Measurements from ENCODE around the gene S100A1. TPM values are rescaled to one million over a fixed set of nuclear protein-coding genes. Genes with fewer than 3 reads are reported as not detected.

S100A1 gene
- total and polyA plus RNA-seq, 2 of the 13 experiments (the other 11 are each of a cell fraction or from before 2014, with no cell fraction given), result 120 to 251 TPM

GRCh38 chr1:153678519-153679336, 50.5 kb downstream of the S100A1 start, which contains the start of gene NPR1 (continued):
- TF ChIP-seq MXD1 (CRISPR knock-in tag; IDR thresholded peaks at IDR 0.05), result 0 out of 2 replicates have a peak, but pooled peaks have one; percentile 10
- no peak for TF ChIP-seq ZNF878 (CRISPR knock-in tag; IDR thresholded peaks at IDR 0.05)
- no peak for TF ChIP-seq WIZ (CRISPR knock-in tag; IDR thresholded peaks at IDR 0.05)
- no peak for TF ChIP-seq CCDC6 (CRISPR knock-in tag; IDR thresholded peaks at IDR 0.05)
- TF ChIP-seq ZNF883 (CRISPR knock-in tag; IDR thresholded peaks at IDR 0.05; ENCODE audit: not compliant biosample characterization), result peak; percentile 6
- no peak for TF ChIP-seq SAP130 (CRISPR knock-in tag; IDR thresholded peaks at IDR 0.05; ENCODE audit: low read depth)
- TF ChIP-seq ISX (CRISPR knock-in tag; conservative IDR thresholded peaks at IDR 0.05), result no peak
- no peak for TF ChIP-seq PRDM10 (CRISPR knock-in tag; IDR thresholded peaks at IDR 0.05; ENCODE audit: low read depth)
- TF ChIP-seq MEF2D (CRISPR knock-in tag; IDR thresholded peaks at IDR 0.05), result no peak
- peak; percentile 98 for TF ChIP-seq ZNF800 (CRISPR knock-in tag; IDR thresholded peaks at IDR 0.05)
- no peak for TF ChIP-seq ZNF431 (CRISPR knock-in tag; IDR thresholded peaks at IDR 0.05; ENCODE audit: borderline replicate concordance, low read depth)
- no peak for TF ChIP-seq RFXAP (CRISPR knock-in tag; IDR thresholded peaks at IDR 0.05; ENCODE audit: borderline replicate concordance)
- peak; percentile 16; the same call in 1 of the 2 replicates for TF ChIP-seq CTCF (CRISPR knock-in tag; IDR thresholded peaks at IDR 0.05)
- TF ChIP-seq ELF3 (CRISPR knock-in tag; IDR thresholded peaks at IDR 0.05), result no peak
- no peak for TF ChIP-seq FOSL2 (CRISPR knock-in tag; IDR thresholded peaks at IDR 0.05)
- no peak for TF ChIP-seq ZNF839 (CRISPR knock-in tag; IDR thresholded peaks at IDR 0.05; ENCODE audit: borderline replicate concordance)
- no peak for TF ChIP-seq ZNF780A (CRISPR knock-in tag; IDR thresholded peaks at IDR 0.05)
- TF ChIP-seq ZMYM2 (CRISPR knock-in tag; IDR thresholded peaks at IDR 0.05), result no peak
- TF ChIP-seq HDAC1 (CRISPR knock-in tag; IDR thresholded peaks at IDR 0.05), result peak; percentile 6; the same call in 1 of the 2 replicates
- no peak for TF ChIP-seq NFIC (IDR thresholded peaks at IDR 0.05; ENCODE audit: low read length)
